ENCODE results near the gene CLCN4.

CLCN4 gene

GRCh38 chrX:10187421-10187820, 30.6 kb downstream of the CLCN4 start:
- intact Hi-C loops (cut with DNase I): loop anchor here (5.0 kb wide), 1 partner anchor 950 kb away; no protein-coding TSS in a partner anchor
- DNase-seq: peak in 1 of 10 donors; percentile 77

- DNase-seq: peak; percentile 65 to 97 (median 80)
- intact Hi-C loops (cut with DNase I): loop anchor here (2.0 to 5.0 kb wide), 4 partner anchors 137 to 948 kb away; no protein-coding TSS in a partner anchor
Measured at GRCh38 chrX:10189317-10190268, 32.8 kb downstream of the CLCN4 start.

GRCh38 chrX:10190367-10190766, 33.6 kb downstream of the CLCN4 start:
- peak in 1 of 10 donors; percentile 33 for DNase-seq
- intact Hi-C loops (cut with DNase I): loop anchor here (5.0 kb wide), 1 partner anchor 427 kb away; no protein-coding TSS in a partner anchor

- intact Hi-C loops (cut with DNase I): loop anchor here (5.0 kb wide), 1 partner anchor 424 kb away; no protein-coding TSS in a partner anchor
- no peak for DNase-seq
Measured at GRCh38 chrX:10193587-10193986, 36.8 kb downstream of the CLCN4 start.

- DNase-seq: no peak
- intact Hi-C loops (cut with DNase I): no loop called here
Measured at GRCh38 chrX:10195425-10195824, 38.6 kb downstream of the CLCN4 start.

GRCh38 chrX:10195947-10196346, 39.2 kb downstream of the CLCN4 start:
- DNase-seq: no peak

GRCh38 chrX:10197279-10198210, 40.8 kb downstream of the CLCN4 start:
- intact Hi-C loops (cut with DNase I): no loop called here
- DNase-seq: peak in 1 of 10 donors; percentile 40

More at GRCh38 chrX:10195947-10196346, 39.2 kb downstream of the CLCN4 start:
- intact Hi-C loops (cut with DNase I): no loop called here

- intact Hi-C loops (cut with DNase I): no loop called here
Measured at GRCh38 chrX:10198254-10198653, 41.5 kb downstream of the CLCN4 start.

GRCh38 chrX:10199212-10199611, 42.4 kb downstream of the CLCN4 start:
- peak in 1 of 10 donors; percentile 42 for DNase-seq
- intact Hi-C loops (cut with DNase I): no loop called here

More at GRCh38 chrX:10198254-10198653, 41.5 kb downstream of the CLCN4 start:
- no peak for DNase-seq

- no peak for DNase-seq
- intact Hi-C loops (cut with DNase I): no loop called here
Measured at GRCh38 chrX:10203617-10204016, 46.8 kb downstream of the CLCN4 start.

- DNase-seq: peak in 3 of 10 donors; percentile 16 to 85 (median 33)
Measured at GRCh38 chrX:10206317-10206716, 49.5 kb downstream of the CLCN4 start.

GRCh38 chrX:10208281-10208856, 51.6 kb downstream of the CLCN4 start:
- intact Hi-C loops (cut with DNase I): no loop called here
- peak in 1 of 10 donors; percentile 49 for DNase-seq

More at GRCh38 chrX:10206317-10206716, 49.5 kb downstream of the CLCN4 start:
- intact Hi-C loops (cut with DNase I): no loop called here

- intact Hi-C loops (cut with DNase I): no loop called here
- peak in 1 of 10 donors; percentile 54 for DNase-seq
Measured at GRCh38 chrX:10208953-10209352, 52.2 kb downstream of the CLCN4 start.

GRCh38 chrX:10212395-10212794, 55.6 kb downstream of the CLCN4 start:
- intact Hi-C loops (cut with DNase I): no loop called here
- peak in 1 of 10 donors; percentile 71 for DNase-seq

- peak in 1 of 10 donors; percentile 72 for DNase-seq
- intact Hi-C loops (cut with DNase I): no loop called here
Measured at GRCh38 chrX:10213716-10214115, 56.9 kb downstream of the CLCN4 start.

GRCh38 chrX:10216208-10216607, 59.4 kb downstream of the CLCN4 start:
- no peak for DNase-seq
- intact Hi-C loops (cut with DNase I): no loop called here

GRCh38 chrX:10217198-10217597, 60.4 kb downstream of the CLCN4 start:
- intact Hi-C loops (cut with DNase I): no loop called here
- DNase-seq: no peak

GRCh38 chrX:10221651-10222050, 64.9 kb downstream of the CLCN4 start:
- intact Hi-C loops (cut with DNase I): no loop called here
- DNase-seq: no peak

GRCh38 chrX:10223276-10223675, 66.5 kb downstream of the CLCN4 start:
- intact Hi-C loops (cut with DNase I): no loop called here
- DNase-seq: no peak

GRCh38 chrX:10223781-10224180, 67.0 kb downstream of the CLCN4 start:
- intact Hi-C loops (cut with DNase I): no loop called here
- DNase-seq: no peak

All from posterior cingulate gyrus (tissue), 11 donors.